Right lobe of liver (tissue), 6 donors: ENCODE results near the gene PLBD1. TPM values are rescaled to one million over a fixed set of nuclear protein-coding genes. Genes with fewer than 3 reads are reported as not detected.

Experiments
- ATAC-seq, 4 donors: fragments of 200-7000 bp; cut with Tn5 transposase; one replicate each; pipeline ENCODE4 v1.9.1; 2020; ENCODE audit warnings: mild to moderate bottlenecking in 4 of 4, moderate library complexity in 4 of 4
- DNase-seq, 3 donors: peaks; one replicate each; pipeline ENCODE4 v3.0.0-alpha.2; 2020
- H3K27ac ChIP-seq, 3 donors: fragments of 200-600 bp; one replicate each; pipeline ENCODE4 v1.8.0; 2022
- H3K27me3 ChIP-seq, 2 donors: fragments of 200-600 bp; one replicate each; pipeline ENCODE4 v1.8.0; 2022
- H3K36me3 ChIP-seq, 4 donors: fragments of 200-600 bp; sonication (generic) in 1 of 4; one replicate each; pipeline versions ENCODE4 v1.5.1 to v1.8.0; 2017 to 2022; ENCODE audit warnings: control low read depth in 1 of 4
- H3K4me1 ChIP-seq, 4 donors: fragments of 200-600 bp; sonication (generic) in 1 of 4; one replicate each; pipeline versions ENCODE4 v1.5.1 to v1.8.0; 2017 to 2022; ENCODE audit warnings: control low read depth in 1 of 4
- H3K4me3 ChIP-seq, 3 donors: fragments of 200-600 bp; one replicate each; pipeline ENCODE4 v1.8.0; 2022
- H3K9me3 ChIP-seq, 4 donors: fragments of 200-600 bp; sonication (generic) in 1 of 4; one replicate each; pipeline versions ENCODE4 v1.5.1 to v1.8.0; 2017 to 2022; ENCODE audit warnings: control low read depth in 1 of 4
- POLR2A ChIP-seq: fragments of 450-650 bp; IDR thresholded peaks from one replicate; pipeline ENCODE4 v1.6.1; 2017; ENCODE audit warnings: antibody characterized with exemption, mild to moderate bottlenecking
- WGBS: methylation state at CpG from one replicate; pipeline ENCODE4 v1.1.6; 2018; ENCODE audit warnings: low coverage, low lambda C conversion rate; ENCODE audit not compliant: insufficient coverage; ENCODE audit errors: missing lambda C conversion rate; 5-methylcytosine and 5-hydroxymethylcytosine counted together
- intact Hi-C, 2 donors: fragments of 100-400 bp; cut with DNase I; formaldehyde crosslinking; loops; one replicate each; pipeline versions ENCODE4 v1.11.2 to v1.14.1; 2022
- total RNA-seq, 6 experiments: library from RNA; depleted of rRNA in 2 of 6; stranded (reverse); fragments of >200 nt in 2 of 6; fragmentation: NEBNext Ultra II Directional in 3 of 6; extraction: Animal tissue kit (Norgen Biotek cat#: 25700) in 3 of 6; gene quantifications; one replicate each; pipeline versions ENCODE4 v1.1.0 to v1.2.4, GENCODE V29; 2016 to 2023
- TF ChIP-seq, protein P1 (sequence below), 4 donors: fragments of 200-600 bp in 3 of 4; fragments of 450-650 bp in 1 of 4; IDR thresholded peaks; one replicate each; pipeline versions ENCODE4 v1.5.1 to v1.8.0; 2016 to 2022; ENCODE audit warnings: antibody characterized with exemption in 4 of 4, mild to moderate bottlenecking in 2 of 4
- donor health status: DM: no; HTN: yes; CAD: no.
- donor health status: DM: no; HTN: no; CAD: no.
- donor health status: DM: no; HTN: no; CAD: no.
- donor health status: DM: no; HTN: yes; CAD: no.
- donor health status: DM: no; HTN: yes; CAD: no.

Gene PLBD1
- total RNA-seq, 6 experiments from 2014 or later: 1.7 to 7.2 (median 3.5) TPM

DNA sequence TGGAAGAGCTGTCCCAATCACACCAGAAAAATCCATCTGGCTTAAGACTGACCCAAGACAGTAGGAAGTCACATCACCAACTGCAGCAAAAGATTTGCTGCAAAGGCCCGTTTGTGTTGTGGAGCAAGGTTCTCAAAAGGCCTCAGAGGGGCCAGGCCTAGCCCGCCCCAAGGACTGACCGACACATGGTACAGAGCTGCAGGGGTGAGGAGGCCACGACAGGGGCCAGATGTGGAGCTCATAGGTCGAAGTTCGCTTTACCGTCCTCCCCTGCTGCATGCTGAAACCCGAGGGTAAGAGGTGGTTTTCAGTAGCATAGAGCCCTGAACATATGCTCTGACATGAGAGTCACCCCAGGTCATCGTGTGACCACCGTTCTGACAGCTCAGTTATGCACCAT is 35.5 kb downstream of the PLBD1 start:
- intact Hi-C loops: no loop called here
- H3K4me1 ChIP-seq: no peaks in the 10 kb centered on the region
- no peaks in the 10 kb centered on the region for H3K27me3 ChIP-seq
- no peak for TF ChIP-seq POLR2A
- TF ChIP-seq, protein P1, sequence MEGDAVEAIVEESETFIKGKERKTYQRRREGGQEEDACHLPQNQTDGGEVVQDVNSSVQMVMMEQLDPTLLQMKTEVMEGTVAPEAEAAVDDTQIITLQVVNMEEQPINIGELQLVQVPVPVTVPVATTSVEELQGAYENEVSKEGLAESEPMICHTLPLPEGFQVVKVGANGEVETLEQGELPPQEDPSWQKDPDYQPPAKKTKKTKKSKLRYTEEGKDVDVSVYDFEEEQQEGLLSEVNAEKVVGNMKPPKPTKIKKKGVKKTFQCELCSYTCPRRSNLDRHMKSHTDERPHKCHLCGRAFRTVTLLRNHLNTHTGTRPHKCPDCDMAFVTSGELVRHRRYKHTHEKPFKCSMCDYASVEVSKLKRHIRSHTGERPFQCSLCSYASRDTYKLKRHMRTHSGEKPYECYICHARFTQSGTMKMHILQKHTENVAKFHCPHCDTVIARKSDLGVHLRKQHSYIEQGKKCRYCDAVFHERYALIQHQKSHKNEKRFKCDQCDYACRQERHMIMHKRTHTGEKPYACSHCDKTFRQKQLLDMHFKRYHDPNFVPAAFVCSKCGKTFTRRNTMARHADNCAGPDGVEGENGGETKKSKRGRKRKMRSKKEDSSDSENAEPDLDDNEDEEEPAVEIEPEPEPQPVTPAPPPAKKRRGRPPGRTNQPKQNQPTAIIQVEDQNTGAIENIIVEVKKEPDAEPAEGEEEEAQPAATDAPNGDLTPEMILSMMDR (IDR thresholded peaks at IDR 0.05): no peak
- 90% methylated on average over 2 of the region's 10 CpGs for WGBS
- no peaks in the 10 kb centered on the region for H3K9me3 ChIP-seq
- DNase-seq: no peak
- H3K36me3 ChIP-seq: no peaks in the 10 kb centered on the region
- no peak overlapping the region for H3K27ac ChIP-seq
- no peak overlapping the region for H3K4me3 ChIP-seq
- ATAC-seq: no peak

DNA sequence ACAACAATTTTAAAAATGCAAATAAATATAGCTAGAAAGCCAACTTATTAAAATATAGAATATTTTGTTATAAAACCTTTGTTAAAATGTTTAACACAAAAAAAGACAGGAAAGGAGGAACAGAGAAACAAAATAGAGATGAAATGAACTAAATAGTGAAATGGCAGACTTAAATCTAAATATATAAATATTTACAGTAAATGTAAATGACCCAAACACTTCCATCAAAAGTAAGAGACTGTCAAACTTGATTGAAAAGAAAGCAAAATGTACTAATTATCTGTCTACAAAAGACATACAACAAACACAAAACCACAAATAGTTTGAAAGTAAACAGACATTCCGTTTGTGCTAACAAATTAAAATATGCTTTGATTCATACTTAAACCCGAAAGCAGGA is 41.7 kb downstream of the PLBD1 start:
- H3K27me3 ChIP-seq: no peaks in the 10 kb centered on the region
- peaks cover 0 to 2% (median 0%) of the 10 kb centered on the region in 4 donors for H3K36me3 ChIP-seq
- no peak overlapping the region for H3K27ac ChIP-seq
- H3K4me1 ChIP-seq: no peaks in the 10 kb centered on the region
- peaks cover 0 to 7% (median 0%) of the 10 kb centered on the region in 4 donors for H3K9me3 ChIP-seq
- TF ChIP-seq POLR2A: no peak
- TF ChIP-seq, protein P1 (IDR thresholded peaks at IDR 0.05): no peak
- DNase-seq (no peak), ATAC-seq (no peak)
- intact Hi-C loops: no loop called here
- H3K4me3 ChIP-seq: no peak overlapping the region
- WGBS: 74% methylated on average over 2 of the region's 2 CpGs

DNA sequence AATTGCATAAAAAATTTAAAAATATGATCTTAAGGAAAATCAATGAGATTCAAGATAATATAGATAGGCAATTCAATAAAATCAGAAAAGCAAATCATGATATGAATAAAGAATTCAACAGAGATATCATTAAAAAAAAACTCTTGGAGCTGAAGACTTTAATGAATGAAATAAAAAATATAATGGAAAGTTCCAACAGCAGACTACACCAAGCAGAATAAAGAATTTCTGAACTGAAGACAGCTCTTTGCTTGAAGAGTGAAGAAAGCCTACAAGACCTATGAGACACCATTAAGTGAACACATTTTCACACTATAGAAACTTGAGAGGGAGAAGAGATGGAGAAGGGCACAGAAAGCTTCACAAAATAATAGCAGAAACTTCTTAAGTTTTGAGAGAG is 45.9 kb downstream of the PLBD1 start:
- intact Hi-C loops: no loop called here

DNA sequence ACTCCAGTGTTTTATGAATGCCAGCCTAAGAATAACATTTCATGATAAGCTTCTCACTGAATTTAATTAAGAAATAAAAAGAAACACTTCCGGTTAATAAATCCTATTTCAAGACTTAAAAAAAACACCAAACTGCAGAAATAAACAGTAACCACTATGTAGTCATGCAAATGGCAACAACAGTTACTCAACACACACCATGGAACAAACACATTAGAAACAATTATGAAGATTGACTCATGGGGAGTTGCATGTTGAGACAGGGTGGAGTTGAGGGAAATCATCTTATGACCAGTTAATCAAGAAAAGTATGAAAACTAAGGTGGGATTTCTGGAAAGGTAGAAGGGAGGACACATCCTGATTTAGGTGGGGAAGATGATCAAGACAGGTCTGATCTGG is 52.7 kb downstream of the PLBD1 start:
- no peaks in the 10 kb centered on the region for H3K4me1 ChIP-seq
- no peaks in the 10 kb centered on the region for H3K27me3 ChIP-seq
- ATAC-seq: no peak
- no peak for TF ChIP-seq POLR2A
- TF ChIP-seq, protein P1 (IDR thresholded peaks at IDR 0.05): no peak
- DNase-seq: no peak
- H3K9me3 ChIP-seq: no peaks in the 10 kb centered on the region
- intact Hi-C loops: no loop called here
- no peaks in the 10 kb centered on the region for H3K36me3 ChIP-seq
- WGBS: 58% methylated on average over 1 of the region's 1 CpG
- no peak overlapping the region for H3K4me3 ChIP-seq
- no peak overlapping the region for H3K27ac ChIP-seq

More for the DNA sequence above, 45.9 kb downstream of the PLBD1 start:
- no peak for ATAC-seq
- no peaks in the 10 kb centered on the region for H3K27me3 ChIP-seq
- H3K36me3 ChIP-seq: peaks cover 0 to 2% (median 0%) of the 10 kb centered on the region in 4 donors
- H3K9me3 ChIP-seq: peaks cover 0 to 7% (median 0%) of the 10 kb centered on the region in 4 donors
- TF ChIP-seq, protein P1 (IDR thresholded peaks at IDR 0.05): no peak
- TF ChIP-seq POLR2A: no peak
- H3K4me3 ChIP-seq: no peak overlapping the region
- H3K27ac ChIP-seq: no peak overlapping the region
- no peaks in the 10 kb centered on the region for H3K4me1 ChIP-seq
- DNase-seq: no peak
